ENCODE data around the gene DGKH.

- TF ChIP-seq, protein P1, sequence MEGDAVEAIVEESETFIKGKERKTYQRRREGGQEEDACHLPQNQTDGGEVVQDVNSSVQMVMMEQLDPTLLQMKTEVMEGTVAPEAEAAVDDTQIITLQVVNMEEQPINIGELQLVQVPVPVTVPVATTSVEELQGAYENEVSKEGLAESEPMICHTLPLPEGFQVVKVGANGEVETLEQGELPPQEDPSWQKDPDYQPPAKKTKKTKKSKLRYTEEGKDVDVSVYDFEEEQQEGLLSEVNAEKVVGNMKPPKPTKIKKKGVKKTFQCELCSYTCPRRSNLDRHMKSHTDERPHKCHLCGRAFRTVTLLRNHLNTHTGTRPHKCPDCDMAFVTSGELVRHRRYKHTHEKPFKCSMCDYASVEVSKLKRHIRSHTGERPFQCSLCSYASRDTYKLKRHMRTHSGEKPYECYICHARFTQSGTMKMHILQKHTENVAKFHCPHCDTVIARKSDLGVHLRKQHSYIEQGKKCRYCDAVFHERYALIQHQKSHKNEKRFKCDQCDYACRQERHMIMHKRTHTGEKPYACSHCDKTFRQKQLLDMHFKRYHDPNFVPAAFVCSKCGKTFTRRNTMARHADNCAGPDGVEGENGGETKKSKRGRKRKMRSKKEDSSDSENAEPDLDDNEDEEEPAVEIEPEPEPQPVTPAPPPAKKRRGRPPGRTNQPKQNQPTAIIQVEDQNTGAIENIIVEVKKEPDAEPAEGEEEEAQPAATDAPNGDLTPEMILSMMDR (IDR thresholded peaks at IDR 0.05): no peak
- no peak for TF ChIP-seq EZH2 (IDR thresholded peaks at IDR 0.05)
Observed at GRCh38 chr13:42075517-42075916, 27.1 kb downstream of the DGKH start.
